Activated naive CD4-positive, alpha-beta T cell treated with anti-CD3 and anti-CD28 coated beads, Interleukin-2, amount 50 U/mL, for 16 hours (primary cell): Measurements from ENCODE around the gene TEX26.
"Not testable (repeated sequence)": the region's sequence is repeated elsewhere in the genome, so short reads cannot be mapped to it uniquely, and the experiment has no call there.

Source experiments
- DNase-seq: peaks from one replicate; pipeline ENCODE4 v3.0.0-alpha.2; 2020

Gene TEX26

GRCh38 chr13:30920162-30920909 lies 12.1 kb upstream of the TEX26 start:
- DNase-seq: no peak

- no peak for DNase-seq
Observed at GRCh38 chr13:30923418-30923817, 9.0 kb upstream of the TEX26 start.

GRCh38 chr13:30924721-30925120 lies 7.7 kb upstream of the TEX26 start:
- DNase-seq: no peak

- no peak for DNase-seq
Observed at GRCh38 chr13:30925429-30925828, 7.0 kb upstream of the TEX26 start.

- DNase-seq: no peak
Observed at GRCh38 chr13:30926781-30927180, 5.7 kb upstream of the TEX26 start.

- DNase-seq: not testable (repeated sequence)
Observed at GRCh38 chr13:30927188-30927587, 5.3 kb upstream of the TEX26 start.

GRCh38 chr13:30927595-30927994 lies 4.9 kb upstream of the TEX26 start:
- no peak for DNase-seq

GRCh38 chr13:30928978-30929377 lies 3.5 kb upstream of the TEX26 start:
- DNase-seq: no peak

- DNase-seq: no peak
Observed at GRCh38 chr13:30933354-30933670, 856 bp downstream of the TEX26 start.

- no peak for DNase-seq
Observed at GRCh38 chr13:30934381-30934780, 1.9 kb downstream of the TEX26 start.

GRCh38 chr13:30934803-30935202 lies 2.3 kb downstream of the TEX26 start:
- no peak for DNase-seq

- DNase-seq: no peak
Observed at GRCh38 chr13:30936971-30937370, 4.5 kb downstream of the TEX26 start.

GRCh38 chr13:30943881-30944280 lies 11.4 kb downstream of the TEX26 start:
- DNase-seq: no peak

GRCh38 chr13:30957258-30957943 lies 24.9 kb downstream of the TEX26 start:
- DNase-seq: no peak

GRCh38 chr13:30959678-30960077 lies 27.2 kb downstream of the TEX26 start:
- no peak for DNase-seq

GRCh38 chr13:30963791-30964190 lies 31.3 kb downstream of the TEX26 start:
- DNase-seq: no peak

GRCh38 chr13:30965380-30965779 lies 32.9 kb downstream of the TEX26 start:
- DNase-seq: no peak

- no peak for DNase-seq
Observed at GRCh38 chr13:30966101-30966500, 33.6 kb downstream of the TEX26 start.

- no peak for DNase-seq
Observed at GRCh38 chr13:30968846-30969245, 36.4 kb downstream of the TEX26 start.

GRCh38 chr13:30971575-30971974 lies 39.1 kb downstream of the TEX26 start:
- no peak for DNase-seq

GRCh38 chr13:30972888-30973377 lies 40.5 kb downstream of the TEX26 start:
- no peak for DNase-seq

GRCh38 chr13:30974350-30974749 lies 41.9 kb downstream of the TEX26 start:
- no peak for DNase-seq

- no peak for DNase-seq
Observed at GRCh38 chr13:30976025-30976424, 43.6 kb downstream of the TEX26 start.
